HUES6 (cell line): ENCODE results near the gene CTIF.

Source experiments
- H3K27ac ChIP-seq: 2 replicates; pipeline ENCODE4 v1.7.0; 2013; ENCODE audit warnings: low read depth, mild to moderate bottlenecking, low read length, inconsistent platforms
- H3K27me3 ChIP-seq: 2 replicates; pipeline ENCODE4 v1.6.1; 2013; ENCODE audit warnings: low read length; ENCODE audit not compliant: control insufficient read depth, insufficient read depth
- H3K36me3 ChIP-seq: 2 replicates; pipeline ENCODE4 v1.6.1; 2013; ENCODE audit warnings: low read length; ENCODE audit not compliant: control insufficient read depth, insufficient read depth
- H3K4me1 ChIP-seq: 2 replicates; pipeline ENCODE4 v1.6.1; 2013; ENCODE audit warnings: low read length; ENCODE audit not compliant: control insufficient read depth, insufficient read depth
- H3K4me3 ChIP-seq: 2 replicates; pipeline ENCODE4 v1.5.1; 2013; ENCODE audit warnings: low read depth, low read length
- H3K9ac ChIP-seq: one replicate; pipeline ENCODE4 v1.6.1; 2013; ENCODE audit warnings: mild to moderate bottlenecking, low read length
- H3K9me3 ChIP-seq: 2 replicates; pipeline ENCODE4 v1.6.1; 2013; ENCODE audit warnings: low read depth, low read length; ENCODE audit not compliant: control insufficient read depth, insufficient read depth

Gene CTIF

GRCh38 chr18:48735681-48736255 lies 196.9 kb downstream of the CTIF start:
- no peak overlapping the region for H3K27ac ChIP-seq

GRCh38 chr18:48736321-48737260 lies 197.8 kb downstream of the CTIF start:
- Histone ChIP-seq H3K36me3 (no peaks in the 10 kb centered on the region), H3K4me1 (peaks cover 21% of the 10 kb centered on the region), H3K27ac (no peak overlapping the region), H3K27me3 (no peaks in the 10 kb centered on the region), H3K9ac (no peak overlapping the region), H3K4me3 (no peak overlapping the region), H3K9me3 (no peaks in the 10 kb centered on the region)

More at GRCh38 chr18:48735681-48736255, 196.9 kb downstream of the CTIF start:
- Histone ChIP-seq H3K9me3 (no peaks in the 10 kb centered on the region), H3K4me1 (peaks cover 21% of the 10 kb centered on the region), H3K4me3 (no peak overlapping the region), H3K27me3 (no peaks in the 10 kb centered on the region), H3K36me3 (no peaks in the 10 kb centered on the region), H3K9ac (no peak overlapping the region)

GRCh38 chr18:48739266-48740067 lies 200.6 kb downstream of the CTIF start:
- Histone ChIP-seq H3K4me3 (no peak overlapping the region), H3K27ac (no peak overlapping the region), H3K27me3 (no peaks in the 10 kb centered on the region), H3K9ac (no peak overlapping the region), H3K4me1 (peaks cover 10% of the 10 kb centered on the region), H3K36me3 (no peaks in the 10 kb centered on the region), H3K9me3 (no peaks in the 10 kb centered on the region)

- Histone ChIP-seq H3K9me3 (no peaks in the 10 kb centered on the region), H3K4me1 (peaks cover 4% of the 10 kb centered on the region; the same call in 1 of the 2 replicates), H3K36me3 (no peaks in the 10 kb centered on the region), H3K9ac (no peak overlapping the region), H3K4me3 (no peak overlapping the region), H3K27me3 (no peaks in the 10 kb centered on the region), H3K27ac (no peak overlapping the region)
Observed at GRCh38 chr18:48740068-48740440, 201.2 kb downstream of the CTIF start.

GRCh38 chr18:48740851-48741485 lies 202.1 kb downstream of the CTIF start:
- no peak overlapping the region for H3K4me3 ChIP-seq
- H3K27ac ChIP-seq: no peak overlapping the region
- no peaks in the 10 kb centered on the region for H3K27me3 ChIP-seq
- H3K4me1 ChIP-seq: no peaks in the 10 kb centered on the region
- no peak overlapping the region for H3K9ac ChIP-seq
- H3K36me3 ChIP-seq: no peaks in the 10 kb centered on the region
- no peaks in the 10 kb centered on the region for H3K9me3 ChIP-seq

- Histone ChIP-seq H3K36me3 (no peaks in the 10 kb centered on the region), H3K4me1 (no peaks in the 10 kb centered on the region), H3K27me3 (no peaks in the 10 kb centered on the region), H3K9me3 (no peaks in the 10 kb centered on the region), H3K9ac (no peak overlapping the region), H3K27ac (no peak overlapping the region), H3K4me3 (no peak overlapping the region)
Observed at GRCh38 chr18:48741866-48742265, 203.0 kb downstream of the CTIF start.

GRCh38 chr18:48742304-48742703 lies 203.5 kb downstream of the CTIF start:
- Histone ChIP-seq H3K36me3 (no peaks in the 10 kb centered on the region), H3K27me3 (no peaks in the 10 kb centered on the region), H3K9ac (no peak overlapping the region), H3K4me3 (no peak overlapping the region), H3K9me3 (no peaks in the 10 kb centered on the region), H3K4me1 (no peaks in the 10 kb centered on the region), H3K27ac (no peak overlapping the region)

- H3K36me3 ChIP-seq: no peaks in the 10 kb centered on the region
- H3K9me3 ChIP-seq: no peaks in the 10 kb centered on the region
- H3K9ac ChIP-seq: no peak overlapping the region
- H3K4me3 ChIP-seq: no peak overlapping the region
- no peak overlapping the region for H3K27ac ChIP-seq
- no peaks in the 10 kb centered on the region for H3K4me1 ChIP-seq
- no peaks in the 10 kb centered on the region for H3K27me3 ChIP-seq
Observed at GRCh38 chr18:48742706-48743475, 204.1 kb downstream of the CTIF start.

GRCh38 chr18:48743886-48744285 lies 205.1 kb downstream of the CTIF start:
- Histone ChIP-seq H3K4me3 (no peak overlapping the region), H3K36me3 (no peaks in the 10 kb centered on the region), H3K4me1 (no peaks in the 10 kb centered on the region), H3K27me3 (no peaks in the 10 kb centered on the region), H3K27ac (no peak overlapping the region), H3K9ac (no peak overlapping the region), H3K9me3 (no peaks in the 10 kb centered on the region)

GRCh38 chr18:48745293-48745692 lies 206.5 kb downstream of the CTIF start:
- no peak overlapping the region for H3K9ac ChIP-seq
- no peaks in the 10 kb centered on the region for H3K36me3 ChIP-seq
- no peak overlapping the region for H3K27ac ChIP-seq
- H3K9me3 ChIP-seq: no peaks in the 10 kb centered on the region
- H3K4me1 ChIP-seq: no peaks in the 10 kb centered on the region
- no peaks in the 10 kb centered on the region for H3K27me3 ChIP-seq
- no peak overlapping the region for H3K4me3 ChIP-seq
